Smooth muscle cell (in vitro differentiated cells): ENCODE results near the gene BLM. TPM values are rescaled to one million over a fixed set of nuclear protein-coding genes. Genes with fewer than 3 reads are reported as not detected.

ENCODE experiments used
- DNase-seq: peaks from one replicate; lab custom pipeline; 2025; ENCODE audit not compliant: unreplicated experiment; lab: John Stamatoyannopoulos, UW
- H2AFZ ChIP-seq: fragments of 200-600 bp; sonication (generic); 2 replicates; pipeline ENCODE4 v1.6.0; 2016; ENCODE audit warnings: antibody characterized with exemption, low read depth, mild to moderate bottlenecking
- H3F3A ChIP-seq: fragments of 200-600 bp; sonication (generic); 2 replicates; pipeline ENCODE4 v1.6.0; 2017; ENCODE audit warnings: antibody characterized with exemption, low read depth
- H3K27ac ChIP-seq: fragments of 200-600 bp; sonication (generic); 2 replicates; pipeline ENCODE4 v1.5.1; 2016; ENCODE audit warnings: low read depth, mild to moderate bottlenecking
- H3K27me3 ChIP-seq: fragments of 200-600 bp; sonication (generic); 2 replicates; pipeline ENCODE4 v1.6.1; 2016; ENCODE audit warnings: low read depth, mild to moderate bottlenecking
- H3K36me3 ChIP-seq: fragments of 200-600 bp; sonication (generic); 2 replicates; pipeline ENCODE4 v1.5.1; 2016; ENCODE audit warnings: low read depth
- H3K4me1 ChIP-seq: fragments of 200-600 bp; sonication (generic); 2 replicates; pipeline ENCODE4 v1.5.1; 2016; ENCODE audit warnings: low read depth
- H3K4me2 ChIP-seq: fragments of 200-600 bp; sonication (generic); 2 replicates; pipeline ENCODE4 v1.6.0; 2016; ENCODE audit warnings: mild to moderate bottlenecking
- H3K4me3 ChIP-seq: fragments of 200-600 bp; sonication (generic); 2 replicates; pipeline ENCODE4 v1.5.1; 2016; ENCODE audit warnings: mild to moderate bottlenecking
- H3K79me2 ChIP-seq: fragments of 200-600 bp; sonication (generic); 2 replicates; pipeline ENCODE4 v1.6.0; 2016; ENCODE audit warnings: low read depth, mild to moderate bottlenecking
- H3K9ac ChIP-seq: fragments of 200-600 bp; sonication (generic); 2 replicates; pipeline ENCODE4 v1.6.0; 2016; ENCODE audit warnings: low read depth
- H3K9me3 ChIP-seq: fragments of 200-600 bp; sonication (generic); replicated peaks from 2 replicates; pipeline ENCODE4 v1.5.1; 2016; ENCODE audit warnings: low read depth
- H4K20me1 ChIP-seq: fragments of 200-600 bp; sonication (generic); 2 replicates; pipeline ENCODE4 v1.6.0; 2016; ENCODE audit warnings: low read depth
- CTCF ChIP-seq: fragments of 200-600 bp; sonication (generic); IDR thresholded peaks from 2 replicates; pipeline ENCODE4 v1.5.1; 2017; ENCODE audit warnings: borderline replicate concordance, mild to moderate bottlenecking, antibody characterized with exemption; ENCODE audit not compliant: insufficient read depth, poor library complexity, severe bottlenecking
- WGBS: methylation state at CpG from one replicate; pipeline ENCODE4 v1.1.7; 2016; ENCODE audit warnings: low lambda C conversion rate; 5-methylcytosine and 5-hydroxymethylcytosine counted together
- polyA plus RNA-seq: library from polyadenylated mRNA; unstranded; fragments of >200 nt; fragmentation: Nextera tagmentation; extraction: Ambion mirVana; gene quantifications from 2 replicates; pipeline ENCODE4 v1.2.1, GENCODE V29; 2016
- total RNA-seq: library from RNA; depleted of rRNA; stranded (reverse); fragments of >200 nt; gene quantifications from 2 replicates; pipeline ENCODE4 v1.2.3, GENCODE V29; 2014

Gene BLM
- total and polyA plus RNA-seq, 2 experiments from 2014 or later, result 3.1 to 4.9 TPM

- no peak for TF ChIP-seq CTCF
- H3K27me3 ChIP-seq, result no peaks in the 10 kb centered on the region
Observed at GRCh38 chr15:90708516-90708915, 8.6 kb upstream of the BLM start.

GRCh38 chr15:90709278-90709677, 7.9 kb upstream of the BLM start:
- no peak overlapping the region for H3K27ac ChIP-seq
- H3K4me2 ChIP-seq, result no peak overlapping the region
- TF ChIP-seq CTCF, result no peak
- H3K79me2 ChIP-seq, result no peaks in the 10 kb centered on the region
- DNase-seq, result no peak
- H3K36me3 ChIP-seq, result no peaks in the 10 kb centered on the region
- H3K4me1 ChIP-seq, result no peaks in the 10 kb centered on the region
- H3K9ac ChIP-seq, result no peak overlapping the region
- H3K9me3 ChIP-seq, result no peaks in the 10 kb centered on the region
- H3K4me3 ChIP-seq, result no peak overlapping the region
- H3K27me3 ChIP-seq, result no peaks in the 10 kb centered on the region
- no peaks in the 10 kb centered on the region for H4K20me1 ChIP-seq
- H2AFZ ChIP-seq, result no peak overlapping the region
- H3F3A ChIP-seq, result no peaks in the 10 kb centered on the region
- WGBS, result 82% methylated on average over 3 of the region's 3 CpGs

More at GRCh38 chr15:90708516-90708915, 8.6 kb upstream of the BLM start:
- Histone ChIP-seq H2AFZ (no peak overlapping the region), H3K4me1 (no peaks in the 10 kb centered on the region), H3K9ac (no peak overlapping the region), H3K4me3 (no peak overlapping the region), H3K79me2 (no peaks in the 10 kb centered on the region), H4K20me1 (no peaks in the 10 kb centered on the region), H3F3A (no peaks in the 10 kb centered on the region), H3K36me3 (no peaks in the 10 kb centered on the region), H3K4me2 (no peak overlapping the region), H3K9me3 (no peaks in the 10 kb centered on the region), H3K27ac (no peak overlapping the region)
- WGBS, result 50% methylated on average over 1 of the region's 1 CpG
- no peak for DNase-seq

- Histone ChIP-seq H3K27me3 (no peaks in the 10 kb centered on the region), H4K20me1 (no peaks in the 10 kb centered on the region), H2AFZ (no peak overlapping the region), H3F3A (no peaks in the 10 kb centered on the region), H3K9ac (no peak overlapping the region), H3K4me3 (no peak overlapping the region), H3K4me2 (no peak overlapping the region), H3K36me3 (no peaks in the 10 kb centered on the region), H3K9me3 (no peaks in the 10 kb centered on the region), H3K4me1 (no peaks in the 10 kb centered on the region), H3K27ac (no peak overlapping the region), H3K79me2 (no peaks in the 10 kb centered on the region)
- no peak for TF ChIP-seq CTCF
- WGBS, result 87% methylated on average over 7 of the region's 7 CpGs
- no peak for DNase-seq
Observed at GRCh38 chr15:90710436-90711027, 6.6 kb upstream of the BLM start.

GRCh38 chr15:90711418-90711824, 5.7 kb upstream of the BLM start:
- Histone ChIP-seq H3K4me3 (no peak overlapping the region), H3K4me1 (peaks cover 8% of the 10 kb centered on the region), H3K27me3 (no peaks in the 10 kb centered on the region), H3K36me3 (no peaks in the 10 kb centered on the region), H3K4me2 (no peak overlapping the region), H4K20me1 (no peaks in the 10 kb centered on the region), H3K27ac (no peak overlapping the region), H3F3A (no peaks in the 10 kb centered on the region), H2AFZ (no peak overlapping the region), H3K79me2 (no peaks in the 10 kb centered on the region), H3K9ac (no peak overlapping the region), H3K9me3 (no peaks in the 10 kb centered on the region)
- no peak for TF ChIP-seq CTCF
- WGBS, result 71% methylated on average over 2 of the region's 2 CpGs
- DNase-seq, result no peak
